ENCODE results near the gene SAMD4A. TPM values are rescaled to one million over a fixed set of nuclear protein-coding genes. Genes with fewer than 3 reads are reported as not detected.

The SAMD4A gene
- total RNA-seq, 1 donor from 2014 or later = 66.0 TPM

DNA sequence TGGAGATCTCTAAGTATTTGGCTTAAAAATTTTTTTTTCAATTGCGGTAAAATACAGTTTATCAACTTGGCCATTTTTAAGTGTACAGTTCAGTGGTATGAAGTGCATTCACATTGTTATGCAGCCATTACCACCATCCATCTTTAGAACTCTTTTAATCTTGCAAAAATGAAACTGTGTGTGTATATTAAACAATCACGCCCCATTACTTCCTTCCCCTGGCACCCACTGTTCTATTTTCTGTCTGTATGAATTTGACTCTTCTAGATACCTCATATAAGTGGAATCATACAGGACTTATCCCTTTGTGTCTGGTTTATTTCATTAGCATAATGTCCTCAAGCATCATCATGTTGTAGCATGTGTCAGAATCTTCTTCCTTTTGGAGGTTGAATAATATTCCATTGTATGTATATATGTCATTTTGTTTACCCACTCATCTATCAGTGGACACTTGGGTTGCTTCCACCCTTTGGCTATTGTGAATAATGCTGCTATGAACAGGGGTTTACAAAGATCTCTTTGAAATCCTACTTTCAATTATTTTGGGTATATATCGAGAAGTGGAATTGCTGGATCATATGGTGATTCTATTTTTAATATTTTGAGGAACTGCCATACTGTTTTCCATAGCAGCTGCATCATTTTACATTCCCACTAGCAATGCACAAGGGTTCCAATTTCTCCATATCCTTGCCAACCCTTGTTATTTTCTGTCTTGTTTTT lies 62.9 kb downstream of the SAMD4A start:
- DNase-seq (ENCODE audit: low spot score in 2 of 2) = no peak
- intact Hi-C loops (cut with DNase I) = no loop called here
- Histone ChIP-seq H3K4me3 (no peak overlapping the region), H3K27ac (peak overlapping the region in 1 of 2 donors; percentile 79), H3K27me3 (no peaks in the 10 kb centered on the region), H3K4me1 (peaks cover 17 to 39% of the 10 kb centered on the region in 2 donors), H3K36me3 (no peaks in the 10 kb centered on the region), H3K9me3 (no peaks in the 10 kb centered on the region)
- no peak for TF ChIP-seq CTCF (IDR thresholded peaks at IDR 0.05)

- no peaks in the 10 kb centered on the region for H3K27me3 ChIP-seq
- no peak overlapping the region for H3K4me3 ChIP-seq
- H3K4me1 ChIP-seq = peaks cover 11 to 37% of the 10 kb centered on the region in 2 donors
- no peak for DNase-seq (ENCODE audit: low spot score in 2 of 2)
- no peaks in the 10 kb centered on the region for H3K36me3 ChIP-seq
- no peak for TF ChIP-seq CTCF (IDR thresholded peaks at IDR 0.05)
- no peak overlapping the region for H3K27ac ChIP-seq
- intact Hi-C loops (cut with DNase I) = no loop called here
- H3K9me3 ChIP-seq = no peaks in the 10 kb centered on the region
Measured at GRCh38 chr14:54631016-54631415, 64.1 kb downstream of the SAMD4A start.

- no peaks in the 10 kb centered on the region for H3K36me3 ChIP-seq
- no peaks in the 10 kb centered on the region for H3K27me3 ChIP-seq
- H3K4me1 ChIP-seq = peaks cover 6 to 33% of the 10 kb centered on the region in 2 donors
- no peak for TF ChIP-seq CTCF (IDR thresholded peaks at IDR 0.05)
- no peak overlapping the region for H3K27ac ChIP-seq
- no peaks in the 10 kb centered on the region for H3K9me3 ChIP-seq
- H3K4me3 ChIP-seq = no peak overlapping the region
- no peak for DNase-seq (ENCODE audit: low spot score in 2 of 2)
- intact Hi-C loops (cut with DNase I) = no loop called here
Measured at GRCh38 chr14:54632452-54632851, 65.5 kb downstream of the SAMD4A start.

DNA sequence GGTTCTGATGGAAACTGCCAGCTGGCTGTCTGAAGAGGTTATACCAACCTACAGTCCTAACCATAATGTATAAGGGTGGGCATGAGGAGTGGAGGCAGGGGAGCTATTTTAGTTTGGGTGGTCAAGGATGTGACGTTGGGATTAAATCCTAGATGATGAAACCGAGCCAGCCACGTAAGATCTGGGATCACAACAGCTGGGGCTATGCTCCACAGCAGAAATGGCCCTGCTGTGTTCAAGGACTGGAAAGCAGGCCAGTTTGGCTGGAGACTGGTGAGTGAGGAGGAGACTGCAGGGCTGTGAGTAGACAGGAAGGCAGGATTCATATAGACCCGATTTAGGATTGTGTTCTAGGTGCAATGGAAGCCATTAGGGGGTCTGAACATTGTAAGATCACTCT lies 66.1 kb downstream of the SAMD4A start:
- no peaks in the 10 kb centered on the region for H3K36me3 ChIP-seq
- H3K27me3 ChIP-seq = no peaks in the 10 kb centered on the region
- intact Hi-C loops (cut with DNase I) = no loop called here
- H3K27ac ChIP-seq = no peak overlapping the region
- H3K4me3 ChIP-seq = no peak overlapping the region
- no peaks in the 10 kb centered on the region for H3K9me3 ChIP-seq
- DNase-seq (ENCODE audit: low spot score in 2 of 2) = no peak
- peaks cover 5 to 35% of the 10 kb centered on the region in 2 donors for H3K4me1 ChIP-seq
- no peak for TF ChIP-seq CTCF (IDR thresholded peaks at IDR 0.05)

DNA sequence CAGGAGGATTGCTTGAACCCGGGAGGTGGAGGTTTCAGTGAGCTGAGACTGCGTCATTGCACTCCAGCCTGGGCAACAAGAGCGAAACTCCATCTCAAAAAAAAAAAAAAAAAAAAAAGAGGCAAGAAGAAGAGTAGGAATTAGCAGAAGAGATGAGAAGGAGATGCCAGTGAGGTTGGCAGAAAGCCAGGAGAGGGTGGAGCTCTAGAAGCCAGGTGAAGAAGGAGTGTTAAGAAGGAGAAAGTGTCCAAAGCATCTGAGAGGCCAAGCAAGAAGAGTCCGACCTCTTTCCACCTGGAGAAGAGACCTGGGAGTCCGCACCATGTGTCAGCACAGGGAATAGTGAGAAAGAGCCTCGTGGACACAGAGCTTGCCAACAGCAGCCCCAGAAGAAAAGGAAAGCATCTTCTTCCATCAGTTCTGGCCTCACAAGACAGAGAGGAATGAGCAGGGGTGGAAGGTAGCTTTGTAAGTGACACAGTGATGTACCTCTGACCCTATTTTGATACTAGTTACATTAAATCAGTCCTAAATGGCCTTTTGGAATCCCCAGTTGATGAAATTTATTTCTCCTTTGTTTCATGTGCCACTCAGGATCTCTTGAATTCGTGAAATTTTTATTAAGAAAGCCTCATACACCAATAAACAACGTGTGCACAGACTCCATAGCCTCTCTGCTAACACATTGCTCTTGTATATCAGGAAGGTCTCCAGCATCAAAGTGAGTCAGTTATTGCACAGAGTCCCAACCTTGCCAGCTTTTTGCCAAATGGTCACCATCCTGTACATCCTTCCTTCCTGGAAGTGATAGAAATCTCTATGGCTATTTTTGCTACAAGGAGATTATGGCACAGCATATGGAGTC lies 70.6 kb downstream of the SAMD4A start:
- no peak for DNase-seq (ENCODE audit: low spot score in 2 of 2)
- peak overlapping the region in 1 of 2 donors; percentile 22 for H3K27ac ChIP-seq

More for the DNA sequence above, 70.6 kb downstream of the SAMD4A start:
- TF ChIP-seq CTCF (IDR thresholded peaks at IDR 0.05) = no peak
- intact Hi-C loops (cut with DNase I) = no loop called here
- H3K9me3 ChIP-seq = no peaks in the 10 kb centered on the region
- no peaks in the 10 kb centered on the region for H3K36me3 ChIP-seq
- no peak overlapping the region for H3K4me3 ChIP-seq
- H3K27me3 ChIP-seq = no peaks in the 10 kb centered on the region
- peaks cover 0 to 36% of the 10 kb centered on the region in 2 donors for H3K4me1 ChIP-seq
